Spinal cord (tissue), 10 donors: Measurements from ENCODE around the gene DDX25. TPM values are rescaled to one million over a fixed set of nuclear protein-coding genes. Genes with fewer than 3 reads are reported as not detected.
"Not testable (repeated sequence)": the region's sequence is repeated elsewhere in the genome, so short reads cannot be mapped to it uniquely, and the experiment has no call there.

Experiments used
- DNase-seq, 6 donors: peaks; one replicate each; pipeline versions ENCODE4 v3.0.0 to v3.0.0-alpha.2; 2013 to 2015; ENCODE audit warnings: low spot score in 6 of 6, low read depth in 4 of 6
- H3K27ac ChIP-seq: one replicate; pipeline ENCODE4 v1.5.1; 2013; ENCODE audit warnings: low read depth, low read length, control low read depth
- H3K27me3 ChIP-seq: one replicate; pipeline ENCODE4 v1.6.1; 2013; ENCODE audit warnings: low read length; ENCODE audit not compliant: control insufficient read depth, insufficient read depth
- H3K36me3 ChIP-seq: one replicate; pipeline ENCODE4 v1.6.1; 2013; ENCODE audit warnings: low read length; ENCODE audit not compliant: control insufficient read depth, insufficient read depth
- H3K4me1 ChIP-seq: one replicate; pipeline ENCODE4 v1.6.1; 2013; ENCODE audit warnings: low read length; ENCODE audit not compliant: control insufficient read depth, insufficient read depth
- H3K4me3 ChIP-seq: one replicate; pipeline ENCODE4 v1.5.1; 2013; ENCODE audit warnings: low read depth, low read length, control low read depth
- H3K9me3 ChIP-seq: one replicate; pipeline ENCODE4 v1.6.1; 2013; ENCODE audit warnings: low read length; ENCODE audit not compliant: control insufficient read depth, insufficient read depth
- WGBS: methylation state at CpG from one replicate; pipeline ENCODE4 v1.1.5; 2013; ENCODE audit warnings: missing lambda C conversion rate; ENCODE audit not compliant: insufficient coverage; 5-methylcytosine and 5-hydroxymethylcytosine counted together
- long read RNA-seq, 4 donors: transcript quantifications; one replicate each; lab custom pipeline, GENCODE V29; 2026
- polyA plus RNA-seq, 2 donors: library from polyadenylated mRNA; unstranded; fragments of 120-200 nt; gene quantifications; one replicate each; pipeline ENCODE4 v1.2.1, GENCODE V29; 2013; ENCODE audit not compliant: insufficient read length in 2 of 2
- total RNA-seq, 2 donors: library from RNA; depleted of rRNA in 1 of 2; stranded (reverse); fragments of 120-200 nt in 1 of 2; fragments of >200 nt in 1 of 2; gene quantifications; one replicate each; pipeline versions ENCODE4 v1.2.3 to v1.2.4, GENCODE V29; 2013 to 2014
- donor health status: healthy.

DDX25 gene
- total RNA-seq (10 to 100 TPM; 13.6 to 15.5 TPM), polyA plus RNA-seq (10 to 100 TPM; 38.1 to 42.3 TPM)
- long read RNA-seq, donor 1, full-length matches to known transcripts: 9 of 16 reads
- long read RNA-seq, donor 1, partial matches to known transcripts: 7 of 16 reads
- long read RNA-seq, donor 1, other reads (novel, unspliced or antisense): 0 of 16 reads
- long read RNA-seq, donor 2, full-length matches to known transcripts: 4 of 4 reads
- long read RNA-seq, donor 2, partial matches to known transcripts: 0 of 4 reads
- long read RNA-seq, donor 2, other reads (novel, unspliced or antisense): 0 of 4 reads
- long read RNA-seq, donor 3, full-length matches to known transcripts: 3 of 3 reads
- long read RNA-seq, donor 3, partial matches to known transcripts: 0 of 3 reads
- long read RNA-seq, donor 3, other reads (novel, unspliced or antisense): 0 of 3 reads
- long read RNA-seq, donor 4: 0 reads

- H3K4me3 ChIP-seq: peak within 1 kb of the TSS; percentile 76
- H3K4me1 ChIP-seq: peaks cover 16% of the 10 kb centered on the region
- DNase-seq: peak; percentile 49 to 97 (median 79)
- no peaks in the 10 kb centered on the region for H3K27me3 ChIP-seq
- no peaks in the 10 kb centered on the region for H3K9me3 ChIP-seq
- 0% methylated on average over 59 of the region's 81 CpGs for WGBS
- H3K36me3 ChIP-seq: peaks cover 10% of the 10 kb centered on the region
- H3K27ac ChIP-seq: peak within 1 kb of the TSS; percentile 33
Measured at GRCh38 chr11:125903711-125904659, at the start of gene DDX25. Gene DDX25 (plus strand): TSS chr11:125904508. CDS start chr11:125904518, 10 bp downstream.

- H3K27me3 ChIP-seq, H3K9me3 ChIP-seq, H3K4me1 ChIP-seq, DNase-seq, H3K27ac ChIP-seq, H3K4me3 ChIP-seq, H3K36me3 ChIP-seq: not testable (repeated sequence)
- 88% methylated on average over 7 of the region's 9 CpGs for WGBS
Measured at GRCh38 chr11:125857670-125858069, 46.6 kb upstream of the DDX25 start.

GRCh38 chr11:125862786-125863185, 41.5 kb upstream of the DDX25 start:
- not testable (repeated sequence) for H3K4me1 ChIP-seq, DNase-seq, H3K27me3 ChIP-seq, H3K36me3 ChIP-seq, H3K4me3 ChIP-seq, H3K27ac ChIP-seq, H3K9me3 ChIP-seq
- 96% methylated on average over 9 of the region's 33 CpGs for WGBS

- WGBS: 100% methylated on average over 1 of the region's 4 CpGs
- not testable (repeated sequence) for H3K4me1 ChIP-seq, DNase-seq, H3K36me3 ChIP-seq, H3K9me3 ChIP-seq, H3K27me3 ChIP-seq, H3K27ac ChIP-seq, H3K4me3 ChIP-seq
Measured at GRCh38 chr11:125865354-125865753, 39.0 kb upstream of the DDX25 start.

GRCh38 chr11:125869521-125869920, 34.8 kb upstream of the DDX25 start:
- no peaks in the 10 kb centered on the region for H3K36me3 ChIP-seq
- H3K27ac ChIP-seq: no peak overlapping the region
- H3K4me3 ChIP-seq: no peak overlapping the region
- H3K9me3 ChIP-seq: no peaks in the 10 kb centered on the region
- DNase-seq: no peak
- peaks cover 4% of the 10 kb centered on the region for H3K4me1 ChIP-seq
- H3K27me3 ChIP-seq: no peaks in the 10 kb centered on the region
- no CpG with 5 or more reads among the region's 2 CpGs for WGBS

- H3K27ac ChIP-seq: no peak overlapping the region
- no peaks in the 10 kb centered on the region for H3K27me3 ChIP-seq
- DNase-seq: peak in 2 of 6 donors; percentile 47 to 55
- H3K36me3 ChIP-seq: no peaks in the 10 kb centered on the region
- no peaks in the 10 kb centered on the region for H3K9me3 ChIP-seq
- H3K4me3 ChIP-seq: no peak overlapping the region
- 70% methylated on average over 6 of the region's 10 CpGs for WGBS
- peaks cover 4% of the 10 kb centered on the region for H3K4me1 ChIP-seq
Measured at GRCh38 chr11:125871391-125872137, 32.7 kb upstream of the DDX25 start.

- Histone ChIP-seq H3K27me3 (no peaks in the 10 kb centered on the region), H3K27ac (no peak overlapping the region), H3K4me3 (no peak overlapping the region), H3K9me3 (no peaks in the 10 kb centered on the region), H3K36me3 (no peaks in the 10 kb centered on the region), H3K4me1 (peaks cover 4% of the 10 kb centered on the region)
- DNase-seq: no peak
Measured at GRCh38 chr11:125872138-125872491, 32.2 kb upstream of the DDX25 start.

- Histone ChIP-seq H3K27ac (no peak overlapping the region), H3K4me3 (peak overlapping the region; percentile 21), H3K27me3 (no peaks in the 10 kb centered on the region), H3K9me3 (no peaks in the 10 kb centered on the region), H3K36me3 (no peaks in the 10 kb centered on the region), H3K4me1 (peaks cover 4% of the 10 kb centered on the region)
- 62% methylated on average over 6 of the region's 20 CpGs for WGBS
- DNase-seq: peak in 1 of 6 donors; percentile 5
Measured at GRCh38 chr11:125873881-125874555, 30.3 kb upstream of the DDX25 start.
